IPS-NIHi11 (cell line): ENCODE measurements around the gene CFAP119.

Experiments used
- DNase-seq: peaks from one replicate; pipeline ENCODE4 v3.0.0; 2012; ENCODE audit warnings: mixed read lengths, low spot score

The CFAP119 gene

GRCh38 chr16:30782486-30783279, 20.8 kb upstream of the CFAP119 start:
- DNase-seq: no peak

- no peak for DNase-seq
Measured at GRCh38 chr16:30780549-30780948, 18.7 kb upstream of the CFAP119 start.

- DNase-seq: no peak
Measured at GRCh38 chr16:30780021-30780420, 18.2 kb upstream of the CFAP119 start.

GRCh38 chr16:30779596-30779995, 17.7 kb upstream of the CFAP119 start:
- DNase-seq: no peak

- DNase-seq: peak; percentile 51
Measured at GRCh38 chr16:30778549-30779244, 16.8 kb upstream of the CFAP119 start.

GRCh38 chr16:30777591-30778297, 15.9 kb upstream of the CFAP119 start:
- DNase-seq: no peak

- DNase-seq: peak; percentile 98
Measured at GRCh38 chr16:30775392-30776188, 13.7 kb upstream of the CFAP119 start.

GRCh38 chr16:30775131-30775391, 13.2 kb upstream of the CFAP119 start:
- DNase-seq: no peak

GRCh38 chr16:30774367-30775130, 12.7 kb upstream of the CFAP119 start:
- no peak for DNase-seq

- DNase-seq: no peak
Measured at GRCh38 chr16:30773826-30774225, 12.0 kb upstream of the CFAP119 start.

GRCh38 chr16:30771726-30772125, 9.9 kb upstream of the CFAP119 start:
- DNase-seq: no peak

- no peak for DNase-seq
Measured at GRCh38 chr16:30769379-30770089, 7.7 kb upstream of the CFAP119 start.

GRCh38 chr16:30768583-30769181, 6.8 kb upstream of the CFAP119 start:
- DNase-seq: no peak

GRCh38 chr16:30767767-30768465, 6.1 kb upstream of the CFAP119 start:
- DNase-seq: no peak

- DNase-seq: no peak
Measured at GRCh38 chr16:30766933-30767284, 5.0 kb upstream of the CFAP119 start.

GRCh38 chr16:30766206-30766932, 4.5 kb upstream of the CFAP119 start:
- DNase-seq: no peak

GRCh38 chr16:30764816-30765465, 3.1 kb upstream of the CFAP119 start:
- no peak for DNase-seq

- DNase-seq: no peak
Measured at GRCh38 chr16:30764086-30764485, 2.2 kb upstream of the CFAP119 start.
